HepG2 (cell line): Measurements from ENCODE around the gene LZTFL1.

Source experiments
- CEBPB ChIP-seq: IDR thresholded peaks from 2 replicates; pipeline ENCODE4 v1.6.1; 2011; ENCODE audit warnings: low read depth, low read length, improper control_type of control experiment, borderline replicate concordance
- CTCF ChIP-seq: sonication (generic); formaldehyde crosslinking; IDR thresholded peaks from 2 replicates; pipeline ENCODE4 v1.5.0; 2020; ENCODE audit warnings: mild to moderate bottlenecking, missing genetic modification reagents, moderate library complexity
- RAD21 ChIP-seq: fragments of 450-650 bp; formaldehyde crosslinking; IDR thresholded peaks from 2 replicates; pipeline ENCODE4 v1.5.0; 2020; ENCODE audit warnings: mild to moderate bottlenecking
- ZNF468 ChIP-seq: sonication (generic); formaldehyde crosslinking; IDR thresholded peaks from 2 replicates; pipeline ENCODE4 v1.8.0; 2022; ENCODE audit warnings: mild to moderate bottlenecking, moderate library complexity, missing genetic modification reagents
- TF ChIP-seq, protein P1 (sequence below): sonication (generic); formaldehyde crosslinking; IDR thresholded peaks from 2 replicates; pipeline ENCODE4 v1.8.1; 2023; ENCODE audit warnings: mild to moderate bottlenecking, missing genetic modification reagents

DNA sequence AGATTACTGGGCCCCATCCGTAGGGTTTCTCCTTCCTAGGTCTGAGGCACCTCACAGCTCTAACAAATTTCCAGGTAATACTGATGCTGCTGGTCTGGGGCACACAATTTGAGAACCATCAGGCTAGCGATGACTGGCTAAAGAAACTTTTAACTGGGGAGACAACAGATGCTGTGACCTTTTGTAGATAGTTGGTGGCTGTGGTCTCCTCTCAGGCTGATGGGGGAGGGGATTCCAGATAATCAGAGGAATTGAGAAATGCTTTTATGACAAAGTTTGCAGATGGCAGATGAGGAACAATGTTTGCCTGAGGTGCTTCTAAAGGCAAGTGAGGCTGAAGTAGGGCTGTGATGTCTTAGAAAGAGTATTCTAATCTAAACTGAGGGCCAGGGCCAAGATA lies 30.6 kb upstream of the LZTFL1 start:
- TF ChIP-seq RAD21 (CRISPR knock-in tag) (no peak), ZNF468 (no peak), CEBPB (no peak), CTCF (CRISPR knock-in tag) (no peak)
- TF ChIP-seq, protein P1, sequence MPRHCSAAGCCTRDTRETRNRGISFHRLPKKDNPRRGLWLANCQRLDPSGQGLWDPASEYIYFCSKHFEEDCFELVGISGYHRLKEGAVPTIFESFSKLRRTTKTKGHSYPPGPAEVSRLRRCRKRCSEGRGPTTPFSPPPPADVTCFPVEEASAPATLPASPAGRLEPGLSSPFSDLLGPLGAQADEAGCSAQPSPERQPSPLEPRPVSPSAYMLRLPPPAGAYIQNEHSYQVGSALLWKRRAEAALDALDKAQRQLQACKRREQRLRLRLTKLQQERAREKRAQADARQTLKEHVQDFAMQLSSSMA (CRISPR knock-in tag): no peak
